ENCODE data around the gene SH2B2. TPM values are rescaled to one million over a fixed set of nuclear protein-coding genes. Genes with fewer than 3 reads are reported as not detected.
"Not testable (repeated sequence)": the region's sequence is repeated elsewhere in the genome, so short reads cannot be mapped to it uniquely, and the experiment has no call there.

SH2B2 gene
- total and polyA plus RNA-seq, 5 donors, result 0.49 to 2.8 (median 0.84) TPM

- intact Hi-C loops (cut with DNase I), result no loop called here
- 84% methylated on average over 5 of the region's 5 CpGs for WGBS
Measured at GRCh38 chr7:102323914-102324195, 37.2 kb downstream of the SH2B2 start.

GRCh38 chr7:102325106-102325505 is 38.4 kb downstream of the SH2B2 start:
- DNase-seq; intact Hi-C loops (cut with DNase I); H3K4me3 ChIP-seq (ENCODE audit: low read length); H3K4me1 ChIP-seq (ENCODE audit: control insufficient read depth, insufficient read depth, low read length); ATAC-seq; H3K9me3 ChIP-seq (ENCODE audit: control insufficient read depth, low read length); H3K27ac ChIP-seq (ENCODE audit: low read length); H3K27me3 ChIP-seq (ENCODE audit: control insufficient read depth, insufficient read depth): not testable (repeated sequence)
- 89% methylated on average over 11 of the region's 11 CpGs for WGBS

More at GRCh38 chr7:102323914-102324195, 37.2 kb downstream of the SH2B2 start:
- DNase-seq, result no peak
- Histone ChIP-seq H3K27me3 (ENCODE audit: control insufficient read depth, insufficient read depth) (no peaks in the 10 kb centered on the region), H3K9me3 (ENCODE audit: control insufficient read depth, low read length) (no peaks in the 10 kb centered on the region), H3K4me3 (ENCODE audit: low read length) (no peak overlapping the region), H3K27ac (ENCODE audit: low read length) (no peak overlapping the region), H3K4me1 (ENCODE audit: control insufficient read depth, insufficient read depth, low read length) (no peaks in the 10 kb centered on the region)
- no peak for ATAC-seq

GRCh38 chr7:102326157-102326889 is 39.7 kb downstream of the SH2B2 start:
- 90% methylated on average over 11 of the region's 11 CpGs for WGBS

GRCh38 chr7:102327183-102327582 is 40.5 kb downstream of the SH2B2 start:
- H3K27ac ChIP-seq (ENCODE audit: low read length); H3K9me3 ChIP-seq (ENCODE audit: control insufficient read depth, low read length); H3K4me3 ChIP-seq (ENCODE audit: low read length); H3K27me3 ChIP-seq (ENCODE audit: control insufficient read depth, insufficient read depth); intact Hi-C loops (cut with DNase I); H3K4me1 ChIP-seq (ENCODE audit: control insufficient read depth, insufficient read depth, low read length); DNase-seq; ATAC-seq: not testable (repeated sequence)
- 80% methylated on average over 6 of the region's 6 CpGs for WGBS

More at GRCh38 chr7:102326157-102326889, 39.7 kb downstream of the SH2B2 start:
- H3K4me1 ChIP-seq (ENCODE audit: control insufficient read depth, insufficient read depth, low read length), result no peaks in the 10 kb centered on the region
- H3K27me3 ChIP-seq (ENCODE audit: control insufficient read depth, insufficient read depth), result no peaks in the 10 kb centered on the region
- H3K4me3 ChIP-seq (ENCODE audit: low read length), result no peak overlapping the region
- no peak for DNase-seq
- no peaks in the 10 kb centered on the region for H3K9me3 ChIP-seq (ENCODE audit: control insufficient read depth, low read length)
- intact Hi-C loops (cut with DNase I), result no loop called here
- ATAC-seq, result no peak
- H3K27ac ChIP-seq (ENCODE audit: low read length), result no peak overlapping the region

- H3K9me3 ChIP-seq (ENCODE audit: control insufficient read depth, low read length); H3K4me1 ChIP-seq (ENCODE audit: control insufficient read depth, insufficient read depth, low read length); H3K4me3 ChIP-seq (ENCODE audit: low read length); intact Hi-C loops (cut with DNase I); H3K27ac ChIP-seq (ENCODE audit: low read length); ATAC-seq; DNase-seq; H3K27me3 ChIP-seq (ENCODE audit: control insufficient read depth, insufficient read depth): not testable (repeated sequence)
- WGBS, result 69% methylated on average over 4 of the region's 5 CpGs
Measured at GRCh38 chr7:102328863-102329262, 42.2 kb downstream of the SH2B2 start.

- H3K9me3 ChIP-seq (ENCODE audit: control insufficient read depth, low read length); DNase-seq; H3K27ac ChIP-seq (ENCODE audit: low read length); H3K27me3 ChIP-seq (ENCODE audit: control insufficient read depth, insufficient read depth); intact Hi-C loops (cut with DNase I); H3K4me3 ChIP-seq (ENCODE audit: low read length); H3K4me1 ChIP-seq (ENCODE audit: control insufficient read depth, insufficient read depth, low read length): not testable (repeated sequence)
- WGBS, result 65% methylated on average over 9 of the region's 9 CpGs
- peak in 1 of 2 donors; percentile 16 for ATAC-seq
Measured at GRCh38 chr7:102329366-102329765, 42.7 kb downstream of the SH2B2 start.

- H3K27ac ChIP-seq (ENCODE audit: low read length); H3K4me1 ChIP-seq (ENCODE audit: control insufficient read depth, insufficient read depth, low read length); H3K4me3 ChIP-seq (ENCODE audit: low read length); ATAC-seq; H3K9me3 ChIP-seq (ENCODE audit: control insufficient read depth, low read length); H3K27me3 ChIP-seq (ENCODE audit: control insufficient read depth, insufficient read depth); intact Hi-C loops (cut with DNase I); DNase-seq: not testable (repeated sequence)
- 86% methylated on average over 8 of the region's 8 CpGs for WGBS
Measured at GRCh38 chr7:102330666-102331460, 44.2 kb downstream of the SH2B2 start.

GRCh38 chr7:102335574-102335973 is 48.9 kb downstream of the SH2B2 start:
- H3K27me3 ChIP-seq (ENCODE audit: control insufficient read depth, insufficient read depth); H3K9me3 ChIP-seq (ENCODE audit: control insufficient read depth, low read length); H3K4me3 ChIP-seq (ENCODE audit: low read length); intact Hi-C loops (cut with DNase I); H3K4me1 ChIP-seq (ENCODE audit: control insufficient read depth, insufficient read depth, low read length); ATAC-seq; DNase-seq; H3K27ac ChIP-seq (ENCODE audit: low read length): not testable (repeated sequence)
- WGBS, result 86% methylated on average over 7 of the region's 7 CpGs

GRCh38 chr7:102337002-102337401 is 50.3 kb downstream of the SH2B2 start:
- H3K27ac ChIP-seq (ENCODE audit: low read length); H3K9me3 ChIP-seq (ENCODE audit: control insufficient read depth, low read length); ATAC-seq; H3K27me3 ChIP-seq (ENCODE audit: control insufficient read depth, insufficient read depth); H3K4me3 ChIP-seq (ENCODE audit: low read length); DNase-seq; intact Hi-C loops (cut with DNase I); H3K4me1 ChIP-seq (ENCODE audit: control insufficient read depth, insufficient read depth, low read length): not testable (repeated sequence)
- WGBS, result 80% methylated on average over 5 of the region's 8 CpGs

GRCh38 chr7:102337420-102337819 is 50.8 kb downstream of the SH2B2 start:
- H3K4me1 ChIP-seq (ENCODE audit: control insufficient read depth, insufficient read depth, low read length); H3K9me3 ChIP-seq (ENCODE audit: control insufficient read depth, low read length); intact Hi-C loops (cut with DNase I); H3K4me3 ChIP-seq (ENCODE audit: low read length); DNase-seq; H3K27me3 ChIP-seq (ENCODE audit: control insufficient read depth, insufficient read depth); H3K27ac ChIP-seq (ENCODE audit: low read length); ATAC-seq: not testable (repeated sequence)
- WGBS, result 76% methylated on average over 4 of the region's 4 CpGs

GRCh38 chr7:102340599-102341368 is 54.1 kb downstream of the SH2B2 start:
- H3K4me3 ChIP-seq (ENCODE audit: low read length); DNase-seq; H3K4me1 ChIP-seq (ENCODE audit: control insufficient read depth, insufficient read depth, low read length); intact Hi-C loops (cut with DNase I); H3K9me3 ChIP-seq (ENCODE audit: control insufficient read depth, low read length); H3K27me3 ChIP-seq (ENCODE audit: control insufficient read depth, insufficient read depth); H3K27ac ChIP-seq (ENCODE audit: low read length); ATAC-seq: not testable (repeated sequence)
- WGBS, result 82% methylated on average over 5 of the region's 7 CpGs
